Measurements from ENCODE around the gene RAPGEF4.
"Not testable (repeated sequence)": the region's sequence is repeated elsewhere in the genome, so short reads cannot be mapped to it uniquely, and the experiment has no call there.

RAPGEF4 gene

DNA sequence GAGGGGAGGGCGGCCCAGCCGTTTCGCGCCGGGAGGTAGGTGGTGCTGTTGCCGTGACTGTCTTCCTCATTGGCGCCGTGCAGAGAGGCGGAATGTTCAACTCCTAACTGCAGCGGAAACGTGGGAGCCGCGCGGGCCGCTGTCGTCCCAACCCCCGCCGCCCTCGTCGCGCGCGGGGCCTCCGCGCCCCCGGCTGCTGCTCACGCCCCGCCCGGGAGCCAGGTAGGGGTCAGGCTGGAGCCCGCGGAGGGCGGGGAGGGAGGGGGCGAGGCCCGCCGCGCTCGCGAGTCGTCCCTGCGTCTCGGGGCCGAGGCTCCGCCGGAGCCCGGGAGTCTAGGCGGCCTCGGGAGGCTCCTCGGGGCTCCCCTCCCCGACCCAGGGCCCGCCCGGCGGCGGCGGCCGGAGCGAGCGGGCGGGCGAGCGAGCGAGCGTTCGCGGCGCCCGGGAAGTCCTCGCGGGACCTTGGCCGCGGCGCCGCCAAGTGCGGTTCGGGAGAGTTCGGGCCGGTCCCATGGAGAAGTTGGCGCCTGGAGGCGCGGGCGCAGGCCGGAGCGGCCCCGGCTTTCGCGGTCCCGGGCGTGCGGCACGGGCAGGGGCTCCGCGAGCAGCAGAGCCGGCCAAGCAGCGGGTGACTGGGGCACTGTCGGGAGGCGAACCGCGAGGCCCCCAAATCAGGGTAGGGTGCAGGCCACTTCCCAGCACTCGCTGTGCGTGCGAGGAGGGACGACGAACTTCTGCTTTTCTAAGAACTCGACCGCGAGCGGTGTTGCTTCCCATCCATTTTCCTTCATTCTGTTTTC is 340.3 kb downstream of the RAPGEF4 start, which contains the start of gene MAP3K20:
TSS of gene MAP3K20 (plus strand) at position 66 of the 800 bp plus-strand sequence. CDS start 15,186 bp downstream, outside the sequence.
- peak; percentile 22 for DNase-seq (ENCODE audit: extremely low spot score, insufficient read length, low read depth)
- FAIRE-seq, result peak; percentile 77

DNA sequence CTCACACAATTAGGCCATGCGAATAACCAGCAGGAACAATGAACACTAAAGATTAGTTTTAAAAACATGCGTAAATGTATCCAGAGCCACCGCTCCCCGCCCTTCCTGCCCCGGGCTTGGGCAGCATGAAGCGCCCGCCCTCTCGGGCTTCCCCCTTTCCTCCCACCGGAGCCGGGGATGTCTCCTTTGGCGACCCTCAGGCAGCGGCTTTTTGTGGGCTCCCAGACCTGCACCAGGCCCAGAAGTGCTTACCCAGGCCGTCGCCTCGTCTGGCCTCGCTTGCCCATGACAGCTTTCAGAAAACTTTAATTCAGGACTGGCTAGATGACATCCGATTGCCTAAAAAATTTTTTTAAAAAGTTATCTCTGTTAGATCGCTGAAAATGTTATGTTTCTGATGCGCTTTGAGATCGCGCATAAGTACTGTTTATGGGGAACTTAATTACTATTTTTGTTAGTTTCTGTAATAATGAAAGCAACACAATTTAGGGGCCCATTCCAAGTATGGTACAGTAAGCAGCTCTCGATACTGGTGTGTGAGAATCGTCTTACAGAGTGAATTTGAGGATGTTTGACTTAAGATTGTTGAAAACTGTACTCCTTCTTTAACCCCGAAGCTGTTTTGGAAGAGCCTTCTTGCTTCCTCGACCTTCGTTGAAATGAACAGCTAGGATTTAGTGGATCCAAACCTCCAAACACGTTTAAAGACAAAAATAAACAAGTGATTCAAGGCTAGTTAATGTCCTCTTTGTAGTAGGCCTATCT is 341.1 kb downstream of the RAPGEF4 start:
- DNase-seq (ENCODE audit: extremely low spot score, insufficient read length, low read depth) (peak; percentile 1), FAIRE-seq (peak; percentile 63)

DNA sequence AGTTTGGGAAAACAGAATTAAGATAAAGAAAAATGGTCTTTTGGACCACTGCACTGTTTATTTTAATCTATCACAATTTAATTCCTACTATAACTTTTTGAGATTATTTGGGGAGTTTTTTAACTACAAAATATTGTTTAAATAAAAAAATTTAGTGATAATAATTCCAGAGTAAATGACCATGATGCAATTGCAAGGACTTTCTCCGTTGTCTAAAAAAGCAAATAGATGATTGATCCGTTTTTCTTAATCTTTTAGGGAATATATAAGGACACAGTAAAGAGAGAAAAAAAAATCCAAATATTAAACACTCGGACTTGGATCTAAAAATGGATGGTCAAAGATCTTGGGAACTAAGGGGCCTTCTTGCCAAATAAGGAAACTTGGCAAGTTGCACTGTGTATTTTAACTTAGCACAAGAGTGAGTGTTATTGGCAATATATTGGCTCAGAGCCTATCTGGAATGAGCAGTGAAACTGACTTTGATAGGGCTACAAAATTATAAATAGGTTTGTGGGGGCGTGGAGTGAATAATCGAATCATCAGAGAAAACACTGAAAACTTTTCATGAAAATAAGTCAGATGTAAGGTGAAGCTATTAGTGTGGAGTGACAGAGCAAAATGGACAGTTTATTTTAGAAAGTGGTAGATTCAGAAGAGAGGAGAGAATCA is 342.0 kb downstream of the RAPGEF4 start:
- FAIRE-seq (no peak), DNase-seq (ENCODE audit: extremely low spot score, insufficient read length, low read depth) (no peak)

DNA sequence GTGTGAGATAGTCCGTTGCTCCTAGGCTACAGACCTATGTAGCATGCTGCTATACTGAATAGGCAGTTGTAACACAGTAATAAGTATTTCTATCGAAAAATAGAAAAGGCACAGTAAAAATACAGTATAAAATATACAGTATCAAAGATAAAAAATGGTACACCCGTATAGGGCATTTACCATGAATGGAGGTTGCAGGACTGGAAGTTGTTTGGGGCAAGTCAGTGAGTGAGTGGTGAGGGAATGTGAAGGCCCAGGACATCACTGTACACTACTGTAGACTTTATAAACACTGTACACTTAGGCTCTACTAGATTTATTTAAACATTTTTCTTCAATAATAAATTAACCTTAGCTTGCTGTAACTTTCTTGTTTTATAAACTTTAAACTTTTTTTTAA is 343.5 kb downstream of the RAPGEF4 start:
- DNase-seq (ENCODE audit: extremely low spot score, insufficient read length, low read depth) (no peak), FAIRE-seq (no peak)

DNA sequence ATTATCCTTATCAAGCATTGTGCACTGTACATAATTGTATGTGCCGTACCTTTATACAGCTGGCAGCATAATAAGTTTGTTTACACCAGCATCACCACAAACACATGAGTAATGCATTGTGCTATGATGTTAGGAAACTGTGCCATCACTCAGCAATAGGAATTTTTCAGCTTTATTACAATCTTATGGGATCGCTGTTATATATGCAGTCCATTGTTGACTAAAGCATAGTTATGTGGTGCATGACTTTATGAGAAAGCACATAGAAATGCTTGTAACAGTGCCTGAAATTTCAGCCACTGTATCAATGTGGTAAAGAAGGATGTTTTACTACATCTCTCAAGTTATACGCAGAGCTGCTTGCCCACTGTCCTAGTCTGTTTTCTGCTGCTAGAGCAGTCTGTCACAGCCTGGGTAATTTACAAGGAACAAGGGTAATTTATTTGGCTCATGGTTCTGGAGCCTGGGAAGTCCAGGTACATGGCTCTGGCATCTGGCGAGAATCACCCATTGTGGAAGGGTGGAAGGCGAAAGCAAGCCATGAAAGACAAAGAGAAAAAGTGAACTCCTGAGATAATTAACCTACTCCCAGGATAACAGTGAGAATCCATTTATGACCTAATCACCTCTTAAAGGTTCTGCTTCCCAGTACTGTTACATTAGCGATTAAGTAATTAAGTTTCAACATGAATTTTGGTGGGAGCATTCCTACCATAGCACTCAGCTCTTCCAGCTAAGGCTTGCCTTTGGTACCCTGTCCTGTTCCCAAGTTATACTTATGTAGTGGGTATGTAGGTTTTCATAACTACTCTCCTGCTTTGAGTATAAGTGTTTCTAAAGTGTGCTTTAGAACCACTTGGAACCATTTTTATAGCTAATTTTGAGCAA is 344.6 kb downstream of the RAPGEF4 start:
- no peak for FAIRE-seq

DNA sequence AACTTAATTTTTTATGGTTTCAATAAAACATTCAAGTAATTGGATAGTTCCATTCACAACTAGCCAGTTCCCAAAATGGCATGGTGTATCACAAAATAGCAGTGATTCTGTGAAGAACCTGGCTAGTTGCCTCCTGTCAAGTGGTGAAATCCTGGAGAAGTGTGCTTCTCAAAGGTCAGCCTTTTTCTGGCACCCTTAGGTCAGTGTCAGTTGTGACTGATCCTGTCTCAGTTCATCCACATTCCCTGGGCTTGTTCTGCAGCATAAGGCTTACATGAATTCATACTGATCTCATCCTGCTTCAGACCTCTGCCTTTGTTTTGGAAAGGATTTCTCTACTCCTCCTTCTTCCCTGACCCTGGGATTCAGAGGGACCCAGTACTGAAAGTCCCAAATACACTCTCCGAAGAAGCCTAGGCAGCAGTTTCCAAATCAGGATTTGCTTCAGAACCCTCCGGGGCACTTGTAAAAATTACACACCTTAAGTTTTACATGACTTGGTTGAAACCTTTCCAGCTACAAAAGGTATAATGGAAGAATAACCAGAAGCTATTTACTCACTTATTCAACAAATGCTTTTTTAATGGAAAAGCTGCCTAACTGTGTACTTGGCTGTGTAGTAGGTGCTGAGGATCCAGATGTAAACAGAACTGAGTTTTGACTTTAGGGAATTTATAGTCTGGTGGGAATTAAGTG is 351.0 kb downstream of the RAPGEF4 start:
- no peak for FAIRE-seq
- DNase-seq (ENCODE audit: extremely low spot score, insufficient read length, low read depth), result no peak

More for the DNA sequence above, 344.6 kb downstream of the RAPGEF4 start:
- no peak for DNase-seq (ENCODE audit: extremely low spot score, insufficient read length, low read depth)

DNA sequence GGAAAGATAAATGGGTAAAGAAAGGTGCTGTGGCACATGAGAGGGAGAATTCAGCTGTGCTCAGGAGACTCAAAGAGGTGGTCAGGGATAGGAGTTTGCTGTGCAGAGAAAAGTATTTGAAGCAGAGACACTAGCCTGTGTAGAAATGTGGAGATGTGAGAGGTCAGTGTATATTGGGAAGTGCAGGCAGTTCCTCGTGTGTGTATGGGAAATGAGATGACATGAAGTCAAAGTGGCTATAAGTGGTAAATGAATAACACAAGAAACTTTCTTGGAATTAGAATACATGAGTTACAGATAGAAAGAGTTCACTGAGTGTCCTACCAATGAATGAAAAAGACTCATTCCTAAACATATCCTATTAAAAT is 351.6 kb downstream of the RAPGEF4 start:
- DNase-seq (ENCODE audit: extremely low spot score, insufficient read length, low read depth) (no peak), FAIRE-seq (no peak)

DNA sequence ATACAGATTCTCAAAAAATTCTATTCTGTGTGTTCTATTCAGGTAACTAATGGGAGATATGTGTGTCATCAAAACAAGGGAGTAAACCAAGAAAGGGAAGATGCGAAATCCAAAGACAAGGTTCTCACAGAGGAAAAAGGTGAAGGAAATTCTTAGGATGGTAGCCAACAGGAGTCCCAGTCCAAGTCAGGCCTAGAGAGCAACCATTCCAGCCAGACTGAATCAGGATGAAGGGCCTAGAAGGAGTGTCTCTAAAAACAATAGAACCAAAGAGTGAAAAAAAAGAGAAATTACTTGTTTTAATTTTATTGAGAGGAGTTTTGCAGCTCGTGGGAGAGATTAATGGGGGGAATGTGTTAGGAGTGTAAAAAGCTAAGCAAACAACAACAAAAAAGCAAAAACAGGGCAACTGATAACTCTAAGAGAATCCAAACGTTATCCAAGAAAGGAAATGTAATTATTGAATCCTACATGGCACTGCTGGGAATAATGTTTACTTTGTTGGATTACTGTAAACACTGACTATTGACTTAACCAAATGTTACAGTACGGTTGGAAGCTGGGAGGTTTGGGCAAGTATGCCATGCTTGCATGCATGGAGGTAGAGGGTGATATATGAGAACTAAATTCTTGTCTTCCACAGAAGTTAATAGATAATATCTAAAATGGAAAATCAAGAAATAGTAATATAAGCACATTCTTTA is 352.3 kb downstream of the RAPGEF4 start:
- no peak for DNase-seq (ENCODE audit: extremely low spot score, insufficient read length, low read depth)
- FAIRE-seq, result no peak

DNA sequence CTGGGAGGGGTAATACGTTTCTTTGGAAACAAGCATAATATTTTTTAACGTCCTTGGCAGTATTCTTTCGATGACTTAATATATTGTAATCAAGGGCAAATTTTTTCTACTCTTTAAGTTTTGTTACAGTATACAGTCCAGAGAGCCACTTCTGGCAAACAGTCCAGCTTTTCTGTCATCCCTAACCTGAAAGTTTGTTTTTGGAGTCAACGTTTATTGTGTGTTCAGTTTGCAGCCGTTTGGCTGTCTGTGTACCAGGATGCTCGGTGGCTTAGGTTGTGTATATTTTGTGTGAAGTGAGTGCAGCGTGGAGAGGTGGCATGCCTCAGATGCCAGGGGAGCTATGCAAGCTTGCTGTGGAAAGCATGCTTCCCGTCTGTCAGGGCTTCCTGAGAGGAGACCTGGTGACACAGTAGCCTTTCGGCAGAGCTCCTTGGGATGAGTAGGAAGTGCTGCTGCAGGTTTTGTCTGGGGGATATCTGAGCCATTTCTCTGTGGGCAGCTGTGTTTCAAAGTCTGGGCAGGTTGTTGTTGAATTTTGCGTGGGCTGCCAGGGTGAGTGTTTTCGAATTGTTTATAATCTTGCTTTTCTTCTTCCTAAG is 354.7 kb downstream of the RAPGEF4 start:
- DNase-seq (ENCODE audit: extremely low spot score, insufficient read length, low read depth), result no peak
- no peak for FAIRE-seq

DNA sequence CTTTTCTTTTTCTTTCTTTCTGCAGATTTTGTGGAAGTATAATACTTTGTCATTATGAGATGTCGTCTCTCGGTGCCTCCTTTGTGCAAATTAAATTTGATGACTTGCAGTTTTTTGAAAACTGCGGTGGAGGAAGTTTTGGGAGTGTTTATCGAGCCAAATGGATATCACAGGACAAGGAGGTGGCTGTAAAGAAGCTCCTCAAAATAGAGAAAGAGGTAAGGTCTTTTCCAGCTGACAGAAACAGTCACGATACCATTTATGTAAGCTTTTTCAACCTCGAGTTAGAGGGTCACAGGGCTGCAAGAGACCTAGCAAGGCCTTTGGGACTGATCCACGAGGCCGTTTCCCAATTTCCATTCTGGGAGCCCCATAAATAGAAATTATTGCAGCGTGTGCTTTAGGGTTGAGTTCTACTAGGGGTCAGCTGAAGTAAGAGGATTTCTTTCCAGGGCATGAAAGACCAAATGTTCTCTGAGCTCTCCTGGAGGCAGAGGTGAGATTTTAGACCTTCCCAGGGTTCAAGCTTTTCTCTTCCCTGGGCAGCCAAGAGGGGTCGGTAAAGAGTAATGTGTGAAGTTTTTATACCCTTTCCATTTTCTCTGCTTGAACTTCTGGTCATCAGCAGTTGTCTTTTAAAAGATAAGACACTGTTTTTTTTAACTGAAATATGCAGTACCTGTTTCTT is 355.5 kb downstream of the RAPGEF4 start:
- FAIRE-seq (peak; percentile 15), DNase-seq (ENCODE audit: extremely low spot score, insufficient read length, low read depth) (no peak)

DNA sequence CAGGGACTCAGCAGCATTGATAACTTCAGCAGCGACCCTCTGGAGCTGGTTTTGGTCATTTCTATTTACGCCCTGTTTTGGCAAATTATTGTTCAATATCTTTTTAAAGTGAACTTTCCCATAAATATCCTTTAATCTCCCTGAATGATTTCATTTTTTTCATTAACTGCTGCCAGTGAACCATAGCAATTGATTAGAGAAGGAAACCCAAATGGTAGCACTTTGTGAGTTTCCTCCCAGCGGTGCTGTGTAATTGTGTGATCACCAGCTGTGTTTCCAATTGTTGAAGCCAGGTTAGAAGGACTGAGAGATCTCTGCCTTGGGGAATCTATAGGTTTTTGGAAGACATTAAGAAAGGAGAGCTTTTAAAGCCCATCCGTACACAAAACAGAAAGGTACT is 356.3 kb downstream of the RAPGEF4 start:
- FAIRE-seq (no peak), DNase-seq (ENCODE audit: extremely low spot score, insufficient read length, low read depth) (no peak)

DNA sequence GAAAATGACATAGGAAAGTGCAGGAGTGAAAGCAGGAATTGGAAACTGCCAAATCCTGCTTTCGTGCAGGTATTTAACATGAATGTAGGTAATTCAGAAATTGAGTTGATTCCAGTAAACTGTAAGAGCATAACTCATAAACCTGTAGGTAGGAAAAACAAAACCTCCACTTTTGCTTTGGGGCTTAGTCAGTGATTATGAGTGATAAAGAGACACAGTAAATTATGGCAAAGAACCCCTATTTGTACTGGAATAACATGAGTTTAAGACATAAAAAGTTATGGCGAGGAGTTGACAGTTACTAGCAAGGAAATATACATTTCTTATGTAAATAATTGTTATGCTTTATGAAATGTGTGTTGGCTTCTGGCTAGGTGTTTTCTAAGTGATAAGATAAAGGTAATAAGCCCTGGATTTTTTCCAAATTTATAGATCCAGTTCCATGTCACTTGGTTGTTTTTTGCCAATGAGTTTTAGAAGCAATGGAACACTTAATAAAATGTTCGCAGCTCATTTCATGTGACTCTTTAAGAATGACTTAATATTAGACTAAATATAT is 357.3 kb downstream of the RAPGEF4 start:
- FAIRE-seq (no peak), DNase-seq (ENCODE audit: extremely low spot score, insufficient read length, low read depth) (no peak)

DNA sequence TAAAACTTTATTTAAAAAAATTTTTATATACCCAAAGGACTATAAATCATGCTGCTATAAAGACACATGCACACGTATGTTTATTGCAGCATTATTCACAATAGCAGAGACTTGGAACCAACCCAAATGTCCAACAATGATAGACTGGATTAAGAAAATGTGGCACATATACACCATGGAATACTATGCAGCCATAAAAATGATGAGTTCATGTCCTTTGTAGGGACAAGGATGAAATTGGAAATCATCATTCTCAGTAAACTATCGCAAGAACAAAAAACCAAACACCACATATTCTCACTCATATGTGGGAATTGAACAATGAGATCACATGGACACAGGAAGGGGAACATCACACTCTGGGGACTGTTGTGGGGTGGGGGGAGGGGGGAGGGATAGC is 358.0 kb downstream of the RAPGEF4 start:
- FAIRE-seq; DNase-seq (ENCODE audit: extremely low spot score, insufficient read length, low read depth): not testable (repeated sequence)

DNA sequence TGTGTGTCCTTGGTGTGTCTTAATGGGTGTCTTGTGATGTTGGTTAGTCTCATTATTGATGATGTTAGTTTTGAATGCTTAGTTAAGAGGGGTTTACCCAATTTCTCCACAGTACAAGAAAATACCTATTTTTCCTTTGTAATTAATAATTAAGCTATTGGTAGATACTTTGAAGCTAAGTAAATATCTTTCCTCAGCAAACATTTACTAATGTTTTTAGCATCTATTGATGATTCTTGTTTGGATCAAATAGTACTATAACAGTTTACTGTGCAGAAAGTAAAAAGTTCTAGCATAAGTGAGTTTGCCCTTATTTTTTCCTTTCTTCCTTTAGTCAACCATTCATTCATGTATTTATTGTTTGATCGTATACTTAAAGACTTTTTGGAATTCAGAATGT is 359.1 kb downstream of the RAPGEF4 start:
- DNase-seq (ENCODE audit: extremely low spot score, insufficient read length, low read depth), result no peak
- no peak for FAIRE-seq

DNA sequence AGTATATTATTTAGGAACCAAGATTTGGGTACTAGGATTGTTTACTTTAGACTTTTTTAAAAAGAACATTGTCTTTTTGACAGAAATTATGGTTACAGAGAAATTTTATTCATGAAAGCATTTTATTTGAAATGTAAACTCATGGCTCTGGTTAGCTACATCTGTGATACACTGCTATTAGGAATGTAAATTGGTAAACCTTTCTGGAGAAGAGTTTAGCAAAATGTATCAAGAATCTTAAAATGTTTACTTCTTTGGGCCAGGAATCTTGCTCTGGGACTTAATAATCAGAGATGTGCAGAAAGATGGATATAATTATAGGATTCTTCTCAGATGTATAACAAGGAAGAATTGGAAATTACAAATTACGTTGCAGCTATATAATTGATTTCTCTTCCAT is 359.7 kb downstream of the RAPGEF4 start:
- DNase-seq (ENCODE audit: extremely low spot score, insufficient read length, low read depth) (no peak), FAIRE-seq (no peak)

DNA sequence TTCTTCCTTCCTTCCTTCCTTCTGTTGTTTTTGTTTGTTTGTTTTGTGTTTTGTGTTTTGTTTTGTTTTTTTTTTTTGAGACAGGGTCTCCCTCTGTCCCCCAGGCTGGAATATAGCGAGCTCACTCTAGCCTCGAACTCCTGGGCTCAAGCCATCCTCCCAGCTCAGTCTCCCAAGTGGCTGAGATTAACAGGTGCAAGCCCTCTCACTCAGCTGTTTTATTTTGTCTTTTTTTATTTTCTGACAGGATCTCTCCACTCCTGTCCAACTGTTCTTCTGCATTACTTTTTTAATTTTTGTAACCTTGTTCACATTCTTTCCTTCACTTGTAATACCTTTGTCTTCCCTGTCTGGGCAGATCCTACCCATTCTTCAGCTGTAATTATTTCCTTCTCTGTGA is 363.6 kb downstream of the RAPGEF4 start:
- no peak for DNase-seq (ENCODE audit: extremely low spot score, insufficient read length, low read depth)
- FAIRE-seq, result no peak

DNA sequence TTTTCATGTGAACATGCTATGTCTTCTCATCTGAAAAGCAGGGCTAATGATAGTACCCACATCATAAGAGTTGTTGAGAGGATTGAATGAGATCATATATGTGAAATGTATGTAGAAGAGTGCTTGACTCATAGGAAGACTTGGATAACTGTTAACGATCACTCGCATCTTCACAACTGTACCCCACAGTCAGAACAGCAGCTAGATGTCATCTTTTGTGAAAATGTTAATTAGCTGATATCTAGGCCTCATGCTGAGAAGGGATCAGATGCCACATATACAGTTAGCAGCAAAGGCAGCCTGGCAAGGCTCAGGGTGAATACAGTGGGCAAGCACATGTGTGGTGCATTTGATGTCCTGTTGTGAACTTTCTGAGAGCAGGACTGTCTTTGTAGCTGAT is 364.2 kb downstream of the RAPGEF4 start:
- no peak for FAIRE-seq

More for the DNA sequence above, 364.2 kb downstream of the RAPGEF4 start:
- DNase-seq (ENCODE audit: extremely low spot score, insufficient read length, low read depth), result no peak

Measured in GM18507 (cell line).